Central memory CD4-positive, alpha-beta T cell (primary cell): ENCODE results near the gene SLC5A6.
A peak's percentile ranks its signal among the peaks of the same experiment; 100 is the strongest.

Source experiments
- DNase-seq: peaks from one replicate; pipeline ENCODE4 v3.0.0; 2022
- total RNA-seq, 3 experiments: gene quantifications; one replicate each; lab custom pipeline; 2026; lab: John Stamatoyannopoulos, UW

Gene SLC5A6
- total RNA-seq, result 28.2 to 137 (median 89.7) reads per million in 3 experiments

GRCh38 chr2:27211943-27212625 is at the start of gene SLC5A6, which contains the start of gene ATRAID:
Gene SLC5A6 (minus strand): TSS chr2:27212268. CDS start chr2:27207650, 4,618 bp downstream.
Gene ATRAID (plus strand): TSS chr2:27212041. CDS start chr2:27212369, 328 bp downstream.
- peak; percentile 88 for DNase-seq

- no peak for DNase-seq
Observed at GRCh38 chr2:27261241-27261925, 49.3 kb upstream of the SLC5A6 start.

- DNase-seq, result no peak
Observed at GRCh38 chr2:27258051-27258450, 46.0 kb upstream of the SLC5A6 start.

- no peak for DNase-seq
Observed at GRCh38 chr2:27256855-27257454, 44.9 kb upstream of the SLC5A6 start.

GRCh38 chr2:27255660-27256059 is 43.6 kb upstream of the SLC5A6 start:
- no peak for DNase-seq

- DNase-seq, result no peak
Observed at GRCh38 chr2:27255187-27255586, 43.1 kb upstream of the SLC5A6 start.

GRCh38 chr2:27251766-27252165 is 39.7 kb upstream of the SLC5A6 start:
- no peak for DNase-seq

GRCh38 chr2:27250652-27251379 is 38.7 kb upstream of the SLC5A6 start:
- no peak for DNase-seq

GRCh38 chr2:27249891-27250651 is 38.0 kb upstream of the SLC5A6 start:
- DNase-seq, result peak; percentile 29

GRCh38 chr2:27249159-27249890 is 37.3 kb upstream of the SLC5A6 start:
- DNase-seq, result no peak

- no peak for DNase-seq
Observed at GRCh38 chr2:27247893-27248292, 35.8 kb upstream of the SLC5A6 start.

- DNase-seq, result no peak
Observed at GRCh38 chr2:27245626-27246025, 33.6 kb upstream of the SLC5A6 start.

- DNase-seq, result no peak
Observed at GRCh38 chr2:27245116-27245515, 33.0 kb upstream of the SLC5A6 start.

GRCh38 chr2:27243391-27244130 is 31.5 kb upstream of the SLC5A6 start:
- no peak for DNase-seq

GRCh38 chr2:27242614-27242951 is 30.5 kb upstream of the SLC5A6 start:
- no peak for DNase-seq

- DNase-seq, result no peak
Observed at GRCh38 chr2:27241761-27242613, 29.9 kb upstream of the SLC5A6 start.

- no peak for DNase-seq
Observed at GRCh38 chr2:27240406-27240805, 28.3 kb upstream of the SLC5A6 start.

- no peak for DNase-seq
Observed at GRCh38 chr2:27238976-27239375, 26.9 kb upstream of the SLC5A6 start.

GRCh38 chr2:27237341-27237945 is 25.4 kb upstream of the SLC5A6 start:
- DNase-seq, result no peak

GRCh38 chr2:27236626-27237025 is 24.6 kb upstream of the SLC5A6 start:
- DNase-seq, result no peak
